ENCODE results near the gene C9orf153. TPM values are rescaled to one million over a fixed set of nuclear protein-coding genes. Genes with fewer than 3 reads are reported as not detected.

Gene C9orf153
- total and polyA plus RNA-seq, 2 of the 13 experiments (the other 11 are each of a cell fraction or from before 2014, with no cell fraction given), result 0.17 to 0.44 TPM

DNA sequence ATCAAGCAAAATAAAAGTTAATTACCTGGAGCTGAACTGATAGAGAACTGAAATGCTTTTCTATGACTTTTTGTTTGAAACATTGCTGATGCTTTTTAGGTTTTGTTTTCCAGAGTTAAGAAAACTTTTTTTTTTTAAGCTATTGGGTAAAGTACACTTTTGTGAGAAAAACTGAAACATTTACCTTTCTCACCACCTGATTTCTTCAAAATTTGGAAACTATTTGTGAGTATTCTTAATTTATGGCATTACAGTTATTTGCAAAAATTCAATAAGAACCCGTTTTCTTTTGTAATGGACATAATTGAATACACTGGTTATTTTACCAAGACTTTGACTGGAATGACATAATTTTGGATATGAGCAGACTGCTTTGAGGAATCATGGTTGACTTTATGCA is 6.6 kb downstream of the C9orf153 start:
- no peaks in the 10 kb centered on the region for H3K36me3 ChIP-seq (replicated peaks in 1 of 2; ENCODE audit: control insufficient read depth in 1 of 2, insufficient read depth in 2 of 2, low read length in 2 of 2)
- FAIRE-seq, result no peak
- intact Hi-C loops (cut with micrococcal nuclease; ENCODE audit: unreplicated experiment) (no loop called here), in situ Hi-C loops (cut with HindIII; ENCODE audit: extremely low pct_ligation_motif_present, low pct_unique_long_range_greater_than_20kb) (no loop called here)
- CTCF ChIA-PET (ENCODE audit: low intra/inter-chr PET ratio, low total read pairs), result no interaction called here
- no peak overlapping the region for H3K9ac ChIP-seq (ENCODE audit: insufficient read depth, low read depth, low read length)
- POLR2A ChIA-PET, result no interaction called here
- no peak for ATAC-seq
- H3K27me3 ChIP-seq (ENCODE audit: control insufficient read depth in 1 of 2, insufficient read depth in 2 of 2, low read length in 2 of 2), result no peaks in the 10 kb centered on the region
- no peak overlapping the region for H2AFZ ChIP-seq (ENCODE audit: low read length)
- no peaks in the 10 kb centered on the region for H3K79me2 ChIP-seq (ENCODE audit: insufficient read depth, low read length)
- peaks cover 4% of the 10 kb centered on the region; the same call in 1 of the 2 replicates for H3K4me1 ChIP-seq (ENCODE audit: insufficient read depth, low read length)
- BruUV-seq (replicated peaks), result no TSS peak
- H3K4me2 ChIP-seq (ENCODE audit: low read depth, low read length), result no peak overlapping the region
- no peak for TF ChIP-seq CC2D1A (CRISPR knock-in tag; IDR thresholded peaks at IDR 0.05)
- TF ChIP-seq U2AF2 (IDR thresholded peaks at IDR 0.05; ENCODE audit: low read depth, low read length), result no peak
- TF ChIP-seq RNF2 (conservative IDR thresholded peaks at IDR 0.05; ENCODE audit: low read depth), result no peak
- peaks cover 11% of the 10 kb centered on the region for H3K9me3 ChIP-seq (ENCODE audit: low read length)
- WGBS (ENCODE audit: low lambda C conversion rate), result 40% methylated on average over 1 of the region's 1 CpG
- H4K20me1 ChIP-seq (ENCODE audit: insufficient read depth, low read length), result no peaks in the 10 kb centered on the region
- no peak overlapping the region for H3K27ac ChIP-seq (ENCODE audit: extremely low read length, insufficient read depth, low read length)
- no peak for DNase-seq (ENCODE audit: low spot score)
- no peak overlapping the region for H3K4me3 ChIP-seq (replicated peaks in 1 of 3; ENCODE audit: insufficient read depth in 1 of 3, low read depth in 2 of 3, low read length in 3 of 3)

GRCh38 chr9:86250123-86250522 is 9.3 kb downstream of the C9orf153 start:
- CTCF ChIA-PET (ENCODE audit: low intra/inter-chr PET ratio, low total read pairs), result no interaction called here
- TF ChIP-seq NR2F1 (CRISPR knock-in tag; IDR thresholded peaks at IDR 0.05), result no peak
- no peak for TF ChIP-seq ZNF451 (CRISPR knock-in tag; IDR thresholded peaks at IDR 0.05)
- TF ChIP-seq ZNF430 (CRISPR knock-in tag; IDR thresholded peaks at IDR 0.05), result no peak
- TF ChIP-seq KLF15 (CRISPR knock-in tag; IDR thresholded peaks at IDR 0.05; ENCODE audit: borderline replicate concordance), result no peak
- TF ChIP-seq TCF7 (IDR thresholded peaks at IDR 0.05; ENCODE audit: low read depth), result no peak
- TF ChIP-seq, protein P1, sequence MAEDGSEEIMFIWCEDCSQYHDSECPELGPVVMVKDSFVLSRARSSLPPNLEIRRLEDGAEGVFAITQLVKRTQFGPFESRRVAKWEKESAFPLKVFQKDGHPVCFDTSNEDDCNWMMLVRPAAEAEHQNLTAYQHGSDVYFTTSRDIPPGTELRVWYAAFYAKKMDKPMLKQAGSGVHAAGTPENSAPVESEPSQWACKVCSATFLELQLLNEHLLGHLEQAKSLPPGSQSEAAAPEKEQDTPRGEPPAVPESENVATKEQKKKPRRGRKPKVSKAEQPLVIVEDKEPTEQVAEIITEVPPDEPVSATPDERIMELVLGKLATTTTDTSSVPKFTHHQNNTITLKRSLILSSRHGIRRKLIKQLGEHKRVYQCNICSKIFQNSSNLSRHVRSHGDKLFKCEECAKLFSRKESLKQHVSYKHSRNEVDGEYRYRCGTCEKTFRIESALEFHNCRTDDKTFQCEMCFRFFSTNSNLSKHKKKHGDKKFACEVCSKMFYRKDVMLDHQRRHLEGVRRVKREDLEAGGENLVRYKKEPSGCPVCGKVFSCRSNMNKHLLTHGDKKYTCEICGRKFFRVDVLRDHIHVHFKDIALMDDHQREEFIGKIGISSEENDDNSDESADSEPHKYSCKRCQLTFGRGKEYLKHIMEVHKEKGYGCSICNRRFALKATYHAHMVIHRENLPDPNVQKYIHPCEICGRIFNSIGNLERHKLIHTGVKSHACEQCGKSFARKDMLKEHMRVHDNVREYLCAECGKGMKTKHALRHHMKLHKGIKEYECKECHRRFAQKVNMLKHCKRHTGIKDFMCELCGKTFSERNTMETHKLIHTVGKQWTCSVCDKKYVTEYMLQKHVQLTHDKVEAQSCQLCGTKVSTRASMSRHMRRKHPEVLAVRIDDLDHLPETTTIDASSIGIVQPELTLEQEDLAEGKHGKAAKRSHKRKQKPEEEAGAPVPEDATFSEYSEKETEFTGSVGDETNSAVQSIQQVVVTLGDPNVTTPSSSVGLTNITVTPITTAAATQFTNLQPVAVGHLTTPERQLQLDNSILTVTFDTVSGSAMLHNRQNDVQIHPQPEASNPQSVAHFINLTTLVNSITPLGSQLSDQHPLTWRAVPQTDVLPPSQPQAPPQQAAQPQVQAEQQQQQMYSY (CRISPR knock-in tag; IDR thresholded peaks at IDR 0.05), result no peak
- TF ChIP-seq, protein P2, sequence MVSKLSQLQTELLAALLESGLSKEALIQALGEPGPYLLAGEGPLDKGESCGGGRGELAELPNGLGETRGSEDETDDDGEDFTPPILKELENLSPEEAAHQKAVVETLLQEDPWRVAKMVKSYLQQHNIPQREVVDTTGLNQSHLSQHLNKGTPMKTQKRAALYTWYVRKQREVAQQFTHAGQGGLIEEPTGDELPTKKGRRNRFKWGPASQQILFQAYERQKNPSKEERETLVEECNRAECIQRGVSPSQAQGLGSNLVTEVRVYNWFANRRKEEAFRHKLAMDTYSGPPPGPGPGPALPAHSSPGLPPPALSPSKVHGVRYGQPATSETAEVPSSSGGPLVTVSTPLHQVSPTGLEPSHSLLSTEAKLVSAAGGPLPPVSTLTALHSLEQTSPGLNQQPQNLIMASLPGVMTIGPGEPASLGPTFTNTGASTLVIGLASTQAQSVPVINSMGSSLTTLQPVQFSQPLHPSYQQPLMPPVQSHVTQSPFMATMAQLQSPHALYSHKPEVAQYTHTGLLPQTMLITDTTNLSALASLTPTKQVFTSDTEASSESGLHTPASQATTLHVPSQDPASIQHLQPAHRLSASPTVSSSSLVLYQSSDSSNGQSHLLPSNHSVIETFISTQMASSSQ (IDR thresholded peaks at IDR 0.05; ENCODE audit: low read depth), result no peak
- TF ChIP-seq, protein P2 (CRISPR knock-in tag; IDR thresholded peaks at IDR 0.05; ENCODE audit: borderline replicate concordance), result no peak
- TF ChIP-seq ZNF605 (CRISPR knock-in tag; IDR thresholded peaks at IDR 0.05), result no peak
- no peak for TF ChIP-seq ZNF776 (CRISPR knock-in tag; IDR thresholded peaks at IDR 0.05)

More at GRCh38 chr9:86250123-86250522, 9.3 kb downstream of the C9orf153 start:
- no peak for FAIRE-seq
- intact Hi-C loops (cut with micrococcal nuclease; ENCODE audit: unreplicated experiment), result no loop called here
- no peaks in the 10 kb centered on the region for H4K20me1 ChIP-seq (ENCODE audit: insufficient read depth, low read length)
- no TSS peak for BruUV-seq (replicated peaks)
- no peaks in the 10 kb centered on the region for H3K36me3 ChIP-seq (replicated peaks in 1 of 2; ENCODE audit: control insufficient read depth in 1 of 2, insufficient read depth in 2 of 2, low read length in 2 of 2)
- peaks cover 11% of the 10 kb centered on the region for H3K9me3 ChIP-seq (ENCODE audit: low read length)
- no peak overlapping the region for H3K4me2 ChIP-seq (ENCODE audit: low read depth, low read length)
- H3K4me3 ChIP-seq (replicated peaks in 1 of 3; ENCODE audit: insufficient read depth in 1 of 3, low read depth in 2 of 3, low read length in 3 of 3), result no peak overlapping the region
- H3K79me2 ChIP-seq (ENCODE audit: insufficient read depth, low read length), result no peaks in the 10 kb centered on the region
- no peaks in the 10 kb centered on the region for H3K27me3 ChIP-seq (ENCODE audit: control insufficient read depth in 1 of 2, insufficient read depth in 2 of 2, low read length in 2 of 2)
- no peak for ATAC-seq
- POLR2A ChIA-PET, result no interaction called here
- in situ Hi-C loops (cut with HindIII; ENCODE audit: extremely low pct_ligation_motif_present, low pct_unique_long_range_greater_than_20kb), result no loop called here
- H3K27ac ChIP-seq (ENCODE audit: extremely low read length, insufficient read depth, low read length), result no peak overlapping the region
- H2AFZ ChIP-seq (ENCODE audit: low read length), result no peak overlapping the region
- peaks cover 25% of the 10 kb centered on the region for H3K4me1 ChIP-seq (ENCODE audit: insufficient read depth, low read length)
- H3K9ac ChIP-seq (ENCODE audit: insufficient read depth, low read depth, low read length), result no peak overlapping the region
- no peak for DNase-seq (ENCODE audit: low spot score)
